Measurements from ENCODE around the gene EXD3. TPM values are rescaled to one million over a fixed set of nuclear protein-coding genes. Genes with fewer than 3 reads are reported as not detected.
"Not testable (repeated sequence)": the region's sequence is repeated elsewhere in the genome, so short reads cannot be mapped to it uniquely, and the experiment has no call there.

Gene EXD3
- total RNA-seq, 1 donor, result 6.1 TPM

- Histone ChIP-seq H3K9me3 (ENCODE audit: low read depth, low read length) (peaks cover 3% of the 10 kb centered on the region), H3K4me3 (ENCODE audit: low read length) (no peak overlapping the region), H3K4me1 (ENCODE audit: insufficient read depth, low read length) (no peaks in the 10 kb centered on the region), H3K27me3 (ENCODE audit: insufficient read depth, low read length) (peaks cover 1% of the 10 kb centered on the region)
Observed at GRCh38 chr9:137333016-137333671, 89.8 kb downstream of the EXD3 start.

DNA sequence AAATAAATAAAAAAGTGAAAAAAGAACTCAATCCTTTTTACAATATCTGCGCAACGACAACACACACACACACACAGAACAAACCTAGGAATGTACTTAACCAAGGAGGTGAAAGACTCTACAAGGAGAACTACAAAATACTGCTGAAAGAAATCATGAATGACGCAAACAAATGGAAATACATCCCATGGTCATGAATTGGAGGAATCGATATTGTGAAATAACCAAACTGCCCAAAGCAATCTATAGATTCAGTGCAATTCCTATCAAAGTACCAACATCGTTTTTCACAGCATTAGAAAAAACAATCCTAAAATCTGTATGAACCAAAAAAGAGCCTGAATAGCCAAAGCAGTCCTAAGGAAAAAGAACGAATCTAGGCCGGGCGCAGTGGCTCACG is 91.0 kb downstream of the EXD3 start:
- Histone ChIP-seq H3K4me1 (ENCODE audit: insufficient read depth, low read length) (peaks cover 5% of the 10 kb centered on the region), H3K27me3 (ENCODE audit: insufficient read depth, low read length) (peaks cover 10% of the 10 kb centered on the region), H3K4me3 (ENCODE audit: low read length) (no peak overlapping the region), H3K9me3 (ENCODE audit: low read depth, low read length) (peaks cover 9% of the 10 kb centered on the region)

DNA sequence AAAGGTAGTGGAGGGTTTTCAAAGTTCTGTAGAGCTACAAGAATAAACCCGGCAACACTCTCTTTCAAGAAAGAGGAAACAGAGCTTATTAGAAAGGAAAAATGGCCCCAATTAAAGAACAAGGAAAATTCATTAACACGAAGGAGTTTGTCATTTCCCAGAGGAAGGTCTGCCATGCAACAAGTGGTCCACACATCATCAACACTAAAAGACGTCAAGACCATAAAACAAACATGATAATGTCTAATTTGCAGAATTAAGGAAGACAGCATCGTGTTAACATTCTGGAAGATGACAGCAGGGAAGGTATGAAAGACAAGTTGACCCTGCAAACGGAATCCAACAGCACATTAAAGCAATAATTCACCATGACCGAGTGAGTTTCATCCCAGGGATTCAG is 92.3 kb downstream of the EXD3 start:
- Histone ChIP-seq H3K27me3 (ENCODE audit: insufficient read depth, low read length) (peaks cover 10% of the 10 kb centered on the region), H3K4me3 (ENCODE audit: low read length) (no peak overlapping the region), H3K4me1 (ENCODE audit: insufficient read depth, low read length) (peaks cover 15% of the 10 kb centered on the region), H3K9me3 (ENCODE audit: low read depth, low read length) (peaks cover 9% of the 10 kb centered on the region)

DNA sequence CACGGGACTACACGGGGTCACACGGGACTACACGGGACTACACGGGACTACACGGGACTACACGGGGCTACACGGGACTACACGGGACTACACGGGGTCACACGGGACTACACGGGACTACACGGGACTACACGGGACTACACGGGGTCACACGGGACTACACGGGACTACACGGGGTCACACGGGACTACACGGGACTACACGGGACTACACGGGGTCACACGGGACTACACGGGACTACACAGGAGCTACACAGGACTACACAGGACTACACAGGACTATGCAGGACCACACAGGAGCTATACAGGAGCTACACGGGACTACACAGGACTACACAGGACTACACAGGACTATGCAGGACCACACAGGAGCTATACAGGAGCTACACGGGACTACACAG is 93.4 kb downstream of the EXD3 start:
- not testable (repeated sequence) for H3K9me3 ChIP-seq (ENCODE audit: low read depth, low read length); H3K4me3 ChIP-seq (ENCODE audit: low read length)
- Histone ChIP-seq H3K27me3 (ENCODE audit: insufficient read depth, low read length) (peaks cover 10% of the 10 kb centered on the region), H3K4me1 (ENCODE audit: insufficient read depth, low read length) (peaks cover 15% of the 10 kb centered on the region)

DNA sequence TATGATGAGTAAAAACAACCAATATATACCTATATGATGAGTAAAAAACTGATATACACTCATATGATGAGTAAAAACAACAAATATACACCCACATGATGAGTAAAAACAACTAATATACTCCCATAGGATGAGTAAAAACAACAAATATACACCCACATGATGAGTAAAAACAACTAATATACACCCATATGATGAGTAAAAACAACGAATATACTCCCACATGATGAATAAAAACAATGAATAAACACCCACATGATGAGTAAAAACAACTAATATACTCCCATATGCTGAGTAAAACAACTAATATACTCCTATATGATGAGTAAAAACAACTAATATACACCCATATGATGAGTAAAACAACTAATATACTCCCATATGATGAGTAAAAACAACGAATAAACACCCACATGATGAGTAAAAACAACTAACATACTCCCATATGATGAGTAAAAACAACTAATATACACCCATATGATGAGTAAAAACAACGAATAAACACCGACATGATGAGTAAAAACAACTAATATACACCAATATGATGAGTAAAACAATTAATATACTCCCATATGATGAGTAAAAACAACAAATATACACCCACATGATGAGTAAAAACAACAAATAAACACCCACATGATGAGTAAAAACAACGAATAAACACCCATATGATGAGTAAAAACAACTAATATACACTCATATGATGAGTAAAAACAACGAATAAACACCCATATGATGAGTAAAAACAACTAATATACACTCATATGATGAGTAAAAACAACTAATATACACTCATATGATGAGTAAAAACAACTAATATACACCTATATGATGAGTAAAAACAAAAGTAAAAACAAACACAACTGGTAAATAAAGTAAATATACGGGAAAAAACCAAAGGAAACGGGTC is 95.1 kb downstream of the EXD3 start:
- not testable (repeated sequence) for H3K4me3 ChIP-seq (ENCODE audit: low read length); H3K9me3 ChIP-seq (ENCODE audit: low read depth, low read length)
- Histone ChIP-seq H3K27me3 (ENCODE audit: insufficient read depth, low read length) (peaks cover 10% of the 10 kb centered on the region), H3K4me1 (ENCODE audit: insufficient read depth, low read length) (peaks cover 15% of the 10 kb centered on the region)

DNA sequence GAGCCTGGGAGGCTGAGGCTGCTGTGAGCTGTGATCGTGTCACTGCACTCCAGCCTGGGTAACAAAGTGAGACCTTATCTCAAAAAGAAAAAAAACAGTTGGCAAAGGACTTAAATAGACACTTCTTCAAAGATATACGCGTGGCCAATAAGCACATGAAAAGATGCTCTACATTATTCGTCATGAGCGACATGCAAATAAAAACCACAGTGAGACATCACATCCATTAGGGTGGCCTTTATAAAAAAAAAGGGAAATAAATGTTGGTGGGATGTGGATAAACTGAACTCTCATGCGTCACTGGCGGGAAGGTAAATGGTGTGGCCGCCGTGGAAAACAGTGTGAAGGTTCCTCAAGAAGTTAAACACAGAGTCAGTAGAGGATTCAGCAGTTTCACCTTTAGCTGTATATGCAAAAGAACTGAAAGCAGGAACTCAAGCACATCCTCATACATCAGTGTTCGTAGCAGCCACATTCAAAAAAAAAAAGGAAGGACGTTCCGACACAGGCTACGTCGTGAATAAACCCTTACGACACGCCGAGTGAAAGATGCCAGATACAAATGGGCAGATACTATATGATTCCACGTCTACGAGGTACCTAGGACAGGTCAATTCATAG is 96.4 kb downstream of the EXD3 start:
- Histone ChIP-seq H3K4me1 (ENCODE audit: insufficient read depth, low read length) (peaks cover 15% of the 10 kb centered on the region), H3K9me3 (ENCODE audit: low read depth, low read length) (peaks cover 9% of the 10 kb centered on the region), H3K4me3 (ENCODE audit: low read length) (no peak overlapping the region), H3K27me3 (ENCODE audit: insufficient read depth, low read length) (peaks cover 10% of the 10 kb centered on the region)

- no peak overlapping the region for H3K4me3 ChIP-seq (ENCODE audit: low read length)
- H3K27me3 ChIP-seq (ENCODE audit: insufficient read depth, low read length), result peaks cover 10% of the 10 kb centered on the region
- H3K4me1 ChIP-seq (ENCODE audit: insufficient read depth, low read length), result peaks cover 21% of the 10 kb centered on the region
- peaks cover 9% of the 10 kb centered on the region for H3K9me3 ChIP-seq (ENCODE audit: low read depth, low read length)
Observed at GRCh38 chr9:137325799-137326198, 97.2 kb downstream of the EXD3 start.

GRCh38 chr9:137325124-137325523 is 97.8 kb downstream of the EXD3 start:
- Histone ChIP-seq H3K4me3 (ENCODE audit: low read length) (no peak overlapping the region), H3K9me3 (ENCODE audit: low read depth, low read length) (peaks cover 9% of the 10 kb centered on the region), H3K27me3 (ENCODE audit: insufficient read depth, low read length) (peaks cover 10% of the 10 kb centered on the region), H3K4me1 (ENCODE audit: insufficient read depth, low read length) (peaks cover 27% of the 10 kb centered on the region)

DNA sequence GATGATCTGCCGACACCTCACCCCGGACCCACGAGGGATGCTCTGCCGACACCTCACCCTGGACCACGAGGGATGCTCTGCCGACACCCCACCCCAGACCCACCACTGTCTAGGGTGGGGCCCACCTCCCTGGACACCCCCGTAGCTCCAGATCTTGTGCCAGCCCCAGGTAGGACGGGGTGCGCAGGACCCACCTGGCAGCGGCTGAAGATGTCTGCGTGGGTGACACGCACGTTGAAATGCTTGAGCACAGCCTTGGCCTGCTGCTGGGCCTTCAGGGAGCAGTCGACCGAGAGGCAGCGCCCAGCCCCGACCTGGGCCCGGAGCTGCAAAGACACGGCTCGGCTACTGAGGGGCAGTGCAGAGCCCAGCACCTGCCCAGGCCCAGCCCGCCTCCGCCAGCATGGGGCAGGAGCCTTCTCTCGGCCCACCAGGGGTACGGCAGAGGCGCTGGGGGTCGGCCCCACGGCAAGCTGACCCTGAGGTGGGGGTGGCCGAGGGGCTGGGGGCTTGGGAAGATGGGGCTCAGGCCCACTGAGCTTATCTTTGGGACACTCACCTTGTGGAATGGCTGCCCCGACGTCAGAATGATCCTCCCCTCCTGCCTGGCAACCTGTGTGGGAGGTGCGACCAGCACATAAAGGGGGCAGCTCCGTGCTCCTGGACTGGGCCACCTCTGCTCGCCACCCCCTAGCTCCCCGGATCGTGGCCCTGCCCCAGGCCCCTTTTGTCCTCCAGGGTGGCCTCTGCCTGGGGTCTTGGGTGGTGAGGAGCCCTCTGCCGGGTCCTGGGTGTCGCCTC is 99.2 kb downstream of the EXD3 start:
- Histone ChIP-seq H3K4me3 (ENCODE audit: low read length) (no peak overlapping the region), H3K27me3 (ENCODE audit: insufficient read depth, low read length) (peaks cover 10% of the 10 kb centered on the region), H3K4me1 (ENCODE audit: insufficient read depth, low read length) (peaks cover 30% of the 10 kb centered on the region), H3K9me3 (ENCODE audit: low read depth, low read length) (peaks cover 9% of the 10 kb centered on the region)

DNA sequence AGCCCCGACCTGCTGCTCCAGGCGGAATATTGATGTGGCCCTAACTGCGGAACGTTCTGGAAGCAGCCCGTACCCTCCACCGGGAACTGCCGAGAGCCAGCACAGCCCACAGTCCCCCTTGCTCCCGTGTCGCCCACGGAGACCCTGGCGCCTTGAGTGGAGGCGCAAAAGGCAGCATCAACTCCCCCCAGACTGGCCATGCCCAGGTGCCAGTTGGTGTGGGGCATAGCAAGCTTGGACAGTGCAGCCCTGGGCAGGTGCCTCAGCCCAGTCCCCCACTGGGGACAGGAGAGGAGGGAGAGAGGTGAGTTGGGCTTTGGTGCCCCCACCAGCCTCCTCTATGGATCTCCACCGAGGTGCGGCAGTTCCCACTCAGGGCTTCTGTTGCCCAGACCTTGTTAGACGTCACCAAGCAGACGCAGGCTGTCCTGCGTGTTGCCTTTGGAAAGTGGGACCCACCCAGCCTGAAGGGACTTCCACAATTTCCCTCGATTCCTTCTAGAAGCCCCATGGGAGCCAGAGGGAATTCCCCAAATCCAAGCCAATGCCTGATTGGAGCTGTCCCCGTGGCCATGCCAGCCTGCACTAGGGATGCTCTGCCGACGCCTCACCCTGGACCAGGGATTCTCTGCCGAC is 101.1 kb downstream of the EXD3 start:
- Histone ChIP-seq H3K4me3 (ENCODE audit: low read length) (no peak overlapping the region), H3K4me1 (ENCODE audit: insufficient read depth, low read length) (peaks cover 24% of the 10 kb centered on the region), H3K27me3 (ENCODE audit: insufficient read depth, low read length) (no peaks in the 10 kb centered on the region), H3K9me3 (ENCODE audit: low read depth, low read length) (no peaks in the 10 kb centered on the region)

DNA sequence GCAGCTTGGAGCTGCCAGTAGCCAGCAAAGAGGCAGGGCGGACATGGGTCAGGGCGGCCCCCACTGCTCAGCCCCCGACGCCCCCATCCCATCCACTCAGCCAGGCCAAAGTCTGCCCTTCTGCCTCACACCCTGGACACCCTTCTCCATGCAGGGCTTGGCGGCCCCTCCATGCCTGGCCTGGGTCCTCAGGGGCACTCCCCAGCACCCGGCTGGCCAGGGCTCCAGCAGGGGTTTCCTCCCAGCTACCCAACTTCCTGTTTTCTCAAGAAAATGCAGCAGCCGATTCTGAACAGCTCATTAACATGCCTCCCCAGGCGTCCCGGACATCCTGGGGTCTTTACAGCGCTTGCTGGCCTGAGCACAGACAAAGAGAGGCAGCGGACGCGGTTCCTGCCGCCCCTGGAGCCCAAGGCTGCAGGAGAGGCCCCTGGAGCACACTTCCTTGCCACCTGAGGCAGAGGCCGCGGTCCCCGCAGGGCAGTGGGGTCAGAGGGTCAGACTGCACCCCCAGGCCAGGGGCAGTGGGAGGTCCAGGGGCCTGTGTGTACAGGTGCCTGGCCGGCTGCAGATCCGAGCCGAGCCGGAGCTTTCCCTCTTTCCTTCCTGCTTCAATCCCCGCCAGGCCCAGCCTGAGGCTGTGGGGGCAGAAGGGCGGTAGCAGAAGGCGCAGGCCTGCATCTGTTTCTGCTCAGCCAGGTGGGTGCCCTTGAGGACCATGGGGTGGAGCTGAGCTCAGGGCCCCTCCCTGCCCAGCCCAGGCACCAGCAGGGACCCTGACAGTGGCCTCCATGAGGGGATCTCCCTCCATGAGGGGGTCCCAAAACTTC is 102.2 kb downstream of the EXD3 start:
- Histone ChIP-seq H3K4me3 (ENCODE audit: low read length) (no peak overlapping the region), H3K9me3 (ENCODE audit: low read depth, low read length) (no peaks in the 10 kb centered on the region), H3K27me3 (ENCODE audit: insufficient read depth, low read length) (no peaks in the 10 kb centered on the region), H3K4me1 (ENCODE audit: insufficient read depth, low read length) (peaks cover 20% of the 10 kb centered on the region)

DNA sequence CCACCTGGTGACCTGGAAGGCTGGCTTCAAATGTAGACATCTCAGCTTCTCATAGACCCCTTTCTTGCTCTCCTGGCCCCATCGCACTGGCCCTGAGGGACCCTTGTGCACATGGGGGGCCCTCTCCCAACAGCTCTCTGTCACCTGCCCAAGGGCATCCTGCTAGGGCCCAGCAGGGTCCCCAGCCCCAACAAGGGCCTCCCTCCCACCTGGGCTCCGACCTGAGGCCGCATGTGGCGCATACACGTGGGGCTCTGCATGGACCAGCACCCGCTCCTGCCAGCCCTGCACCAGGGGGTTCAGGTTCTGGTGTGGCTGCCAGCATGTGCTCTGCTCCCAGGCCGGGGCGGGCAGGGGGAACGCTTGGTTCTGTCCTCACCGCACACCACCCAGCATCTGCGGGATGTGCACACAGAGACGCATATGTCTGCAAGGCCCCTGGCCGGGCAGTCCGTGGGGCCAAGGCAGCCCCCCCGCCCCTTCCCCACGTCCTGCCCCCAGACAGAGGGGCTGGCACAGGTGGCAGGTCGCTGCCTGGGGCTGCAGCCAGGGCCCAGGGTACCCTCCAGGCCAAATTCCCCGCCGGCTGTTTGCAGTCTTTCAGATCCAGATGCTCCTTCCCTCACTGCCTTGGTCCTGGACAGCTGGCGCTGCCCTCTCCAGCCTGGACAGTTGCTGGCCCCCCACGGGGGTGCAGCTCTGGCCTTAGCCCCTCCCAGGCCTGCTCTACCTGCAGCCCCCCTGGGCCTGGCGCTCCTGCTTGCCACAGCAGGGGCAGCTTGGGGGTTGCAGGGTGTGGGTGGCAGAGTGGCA is 103.0 kb downstream of the EXD3 start:
- Histone ChIP-seq H3K4me3 (ENCODE audit: low read length) (no peak overlapping the region), H3K27me3 (ENCODE audit: insufficient read depth, low read length) (no peaks in the 10 kb centered on the region), H3K4me1 (ENCODE audit: insufficient read depth, low read length) (peaks cover 19% of the 10 kb centered on the region), H3K9me3 (ENCODE audit: low read depth, low read length) (no peaks in the 10 kb centered on the region)
